GM12878 (cell line): ENCODE results near the gene MDM4. TPM values are rescaled to one million over a fixed set of nuclear protein-coding genes. Genes with fewer than 3 reads are reported as not detected.

Source experiments
- CUX1 ChIP-seq: IDR thresholded peaks from 2 replicates; pipeline ENCODE4 v1.6.1; 2012; ENCODE audit warnings: improper control_type of control experiment, low read depth, low read length; ENCODE audit not compliant: insufficient replicate concordance
- GATAD2B ChIP-seq: fragments of 450-650 bp; conservative IDR thresholded peaks from 2 replicates; pipeline ENCODE4 v1.6.1; 2017; ENCODE audit warnings: low read depth, mild to moderate bottlenecking, moderate library complexity
- JUND ChIP-seq: IDR thresholded peaks from 2 replicates; pipeline ENCODE4 v1.6.1; 2012; ENCODE audit warnings: low read depth, mild to moderate bottlenecking, low read length, improper control_type of control experiment, moderate library complexity
- RBBP5 ChIP-seq: fragments of 200-600 bp; sonication (generic); conservative IDR thresholded peaks from 2 replicates; pipeline ENCODE4 v1.6.1; 2016
- RCOR1 ChIP-seq: conservative IDR thresholded peaks from 2 replicates; pipeline ENCODE4 v1.6.1; 2012; ENCODE audit warnings: low read depth, low read length, improper control_type of control experiment
- SIX5 ChIP-seq: IDR thresholded peaks from 2 replicates; pipeline ENCODE4 v1.6.1; 2011; ENCODE audit warnings: mild to moderate bottlenecking, low read depth, low read length, moderate library complexity; ENCODE audit not compliant: severe bottlenecking
- SUZ12 ChIP-seq: fragments of 200-600 bp; sonication (generic); IDR thresholded peaks from one replicate; pipeline ENCODE4 v1.6.1; 2018; ENCODE audit warnings: antibody characterized with exemption, mild to moderate bottlenecking; ENCODE audit not compliant: unreplicated experiment
- TBL1XR1 ChIP-seq: IDR thresholded peaks from 2 replicates; pipeline ENCODE4 v1.6.1; 2012; ENCODE audit warnings: low read depth, low read length, improper control_type of control experiment
- TCF7 ChIP-seq: IDR thresholded peaks from 2 replicates; pipeline ENCODE4 v1.6.1; 2014; ENCODE audit warnings: antibody characterized with exemption, borderline replicate concordance
- polyA plus RNA-seq, 11 experiments: library from polyadenylated mRNA; depleted of rRNA in 4 of 11; unstranded in 6 of 11; stranded (reverse) in 5 of 11; fragments of >200 nt; fragmentation: Nextera tagmentation in 4 of 11; fragmentation: Illumina TruSeq in 1 of 11; extraction: Ambion mirVana in 4 of 11; extraction: Trizol in 1 of 11; gene quantifications; 1 replicate in 1 of 11; 2 replicates in 10 of 11; pipeline versions ENCODE4 v1.2.1 to v1.2.3, GENCODE V29; 2011 to 2016; ENCODE audit warnings: inconsistent platforms in 2 of 11, missing spikeins in 2 of 11, low read depth in 1 of 11
- total RNA-seq, 4 experiments: library from RNA; depleted of rRNA in 3 of 4; stranded (reverse); fragments of >200 nt in 3 of 4; fragmentation: Illumina TruSeq in 1 of 4; extraction: Trizol in 1 of 4; gene quantifications; 2 replicates each; pipeline versions ENCODE4 v1.2.1 to v1.2.3, GENCODE V29; 2013 to 2021
- TF ChIP-seq, protein P1 (sequence below): fragments of 450-650 bp; IDR thresholded peaks from 2 replicates; pipeline ENCODE4 v1.6.1; 2017; ENCODE audit warnings: mild to moderate bottlenecking, moderate library complexity

Gene MDM4
- total and polyA plus RNA-seq, 10 of the 15 experiments (the other 5 are each of a cell fraction or from before 2014, with no cell fraction given): 2.5 to 74.4 (median 22.7) TPM

DNA sequence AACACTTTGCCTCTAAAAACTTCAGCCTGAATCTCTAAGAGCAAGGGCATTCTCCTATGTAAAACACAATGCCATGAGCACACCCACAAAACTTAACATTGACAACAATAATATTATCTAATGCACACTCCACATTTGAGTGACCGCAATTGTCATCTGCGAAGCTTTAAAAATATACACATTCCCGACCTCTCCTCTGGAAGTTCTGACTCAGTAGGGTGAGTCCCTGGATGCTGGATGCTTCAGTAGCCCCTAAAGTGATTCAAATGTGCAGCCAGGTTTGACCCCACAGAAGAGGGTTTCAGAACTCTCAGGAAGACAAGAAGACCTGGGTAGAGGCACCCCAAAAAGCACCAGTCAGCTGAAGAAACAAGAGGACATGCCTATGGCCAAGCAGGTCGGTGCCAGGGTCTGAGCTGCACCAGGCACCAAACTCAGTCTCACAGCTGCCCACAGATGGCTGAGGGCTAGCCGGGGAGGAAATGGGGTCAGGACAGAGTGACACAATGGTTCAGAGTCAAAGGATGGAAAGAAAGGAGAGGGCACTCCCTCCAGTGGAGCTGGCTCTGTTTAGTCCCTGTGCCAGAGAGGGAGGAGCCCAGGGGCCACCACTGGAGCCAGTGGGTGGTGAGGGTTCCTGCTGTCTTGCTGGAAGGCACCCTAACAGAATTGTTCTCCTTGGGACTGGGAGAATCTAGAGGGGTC lies 39.0 kb upstream of the MDM4 start (continued):
- TF ChIP-seq CUX1 (no peak), TCF7 (no peak), SUZ12 (no peak), SIX5 (no peak), RCOR1 (no peak), GATAD2B (no peak), TBL1XR1 (no peak), JUND (no peak), RBBP5 (no peak)
- TF ChIP-seq, protein P1, sequence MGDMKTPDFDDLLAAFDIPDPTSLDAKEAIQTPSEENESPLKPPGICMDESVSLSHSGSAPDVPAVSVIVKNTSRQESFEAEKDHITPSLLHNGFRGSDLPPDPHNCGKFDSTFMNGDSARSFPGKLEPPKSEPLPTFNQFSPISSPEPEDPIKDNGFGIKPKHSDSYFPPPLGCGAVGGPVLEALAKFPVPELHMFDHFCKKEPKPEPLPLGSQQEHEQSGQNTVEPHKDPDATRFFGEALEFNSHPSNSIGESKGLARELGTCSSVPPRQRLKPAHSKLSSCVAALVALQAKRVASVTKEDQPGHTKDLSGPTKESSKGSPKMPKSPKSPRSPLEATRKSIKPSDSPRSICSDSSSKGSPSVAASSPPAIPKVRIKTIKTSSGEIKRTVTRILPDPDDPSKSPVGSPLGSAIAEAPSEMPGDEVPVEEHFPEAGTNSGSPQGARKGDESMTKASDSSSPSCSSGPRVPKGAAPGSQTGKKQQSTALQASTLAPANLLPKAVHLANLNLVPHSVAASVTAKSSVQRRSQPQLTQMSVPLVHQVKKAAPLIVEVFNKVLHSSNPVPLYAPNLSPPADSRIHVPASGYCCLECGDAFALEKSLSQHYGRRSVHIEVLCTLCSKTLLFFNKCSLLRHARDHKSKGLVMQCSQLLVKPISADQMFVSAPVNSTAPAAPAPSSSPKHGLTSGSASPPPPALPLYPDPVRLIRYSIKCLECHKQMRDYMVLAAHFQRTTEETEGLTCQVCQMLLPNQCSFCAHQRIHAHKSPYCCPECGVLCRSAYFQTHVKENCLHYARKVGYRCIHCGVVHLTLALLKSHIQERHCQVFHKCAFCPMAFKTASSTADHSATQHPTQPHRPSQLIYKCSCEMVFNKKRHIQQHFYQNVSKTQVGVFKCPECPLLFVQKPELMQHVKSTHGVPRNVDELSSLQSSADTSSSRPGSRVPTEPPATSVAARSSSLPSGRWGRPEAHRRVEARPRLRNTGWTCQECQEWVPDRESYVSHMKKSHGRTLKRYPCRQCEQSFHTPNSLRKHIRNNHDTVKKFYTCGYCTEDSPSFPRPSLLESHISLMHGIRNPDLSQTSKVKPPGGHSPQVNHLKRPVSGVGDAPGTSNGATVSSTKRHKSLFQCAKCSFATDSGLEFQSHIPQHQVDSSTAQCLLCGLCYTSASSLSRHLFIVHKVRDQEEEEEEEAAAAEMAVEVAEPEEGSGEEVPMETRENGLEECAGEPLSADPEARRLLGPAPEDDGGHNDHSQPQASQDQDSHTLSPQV: no peak
